ENCODE measurements around the gene POLD1. TPM values are rescaled to one million over a fixed set of nuclear protein-coding genes. Genes with fewer than 3 reads are reported as not detected.

The POLD1 gene
- total and polyA plus RNA-seq, 4 experiments from 2014 or later: 29.3 to 41.1 (median 35.6) TPM

GRCh38 chr19:50457300-50457699 is 73.2 kb downstream of the POLD1 start:
- no peak overlapping the region for H3K4me3 ChIP-seq (ENCODE audit: low read length in 2 of 2)
- Mint-ChIP-seq H3K27me3 (peaks cover 10 to 24% of the 10 kb centered on the region in 2 donors), H3K36me3 (no peaks in the 10 kb centered on the region), H3K4me1 (peaks cover 3 to 6% (median 4%) of the 10 kb centered on the region in 4 donors), H3K9me3 (no peaks in the 10 kb centered on the region), H3K4me3 (no peak overlapping the region), H3K27ac (no peak overlapping the region)
- H3K9me3 ChIP-seq (ENCODE audit: control insufficient read depth in 1 of 2, low read length in 2 of 2): no peaks in the 10 kb centered on the region
- H3K36me3 ChIP-seq (ENCODE audit: insufficient read depth, low read length): no peaks in the 10 kb centered on the region
- intact Hi-C loops (cut with micrococcal nuclease): no loop called here
- no peak overlapping the region for H3K27ac ChIP-seq (ENCODE audit: low read depth, low read length)
- CTCF ChIA-PET (ENCODE audit: partially characterized antibody): no interaction called here
- no peaks in the 10 kb centered on the region for H3K4me1 ChIP-seq (ENCODE audit: insufficient read depth, low read length)
- POLR2A ChIA-PET (ENCODE audit: partially characterized antibody): no interaction called here
- no peak for DNase-seq
- peaks cover 2% of the 10 kb centered on the region for H3K27me3 ChIP-seq (ENCODE audit: insufficient read depth, low read length)

- H3K4me3 Mint-ChIP-seq: no peak overlapping the region
- H3K27ac ChIP-seq (ENCODE audit: low read depth, low read length): no peak overlapping the region
- DNase-seq: no peak
- H3K4me3 ChIP-seq (ENCODE audit: low read length in 2 of 2): no peak overlapping the region
- intact Hi-C loops (cut with micrococcal nuclease): no loop called here
- POLR2A ChIA-PET (ENCODE audit: partially characterized antibody): no interaction called here
- peaks cover 2% of the 10 kb centered on the region for H3K27me3 ChIP-seq (ENCODE audit: insufficient read depth, low read length)
- H3K27me3 Mint-ChIP-seq: peaks cover 10 to 26% of the 10 kb centered on the region in 2 donors
- no peak overlapping the region for H3K27ac Mint-ChIP-seq
- H3K4me1 ChIP-seq (ENCODE audit: insufficient read depth, low read length): no peaks in the 10 kb centered on the region
- CTCF ChIA-PET (ENCODE audit: partially characterized antibody): no interaction called here
- H3K4me1 Mint-ChIP-seq: peaks cover 3 to 6% (median 4%) of the 10 kb centered on the region in 4 donors
- no peaks in the 10 kb centered on the region for H3K36me3 Mint-ChIP-seq
- no peaks in the 10 kb centered on the region for H3K9me3 Mint-ChIP-seq
- no peaks in the 10 kb centered on the region for H3K9me3 ChIP-seq (ENCODE audit: control insufficient read depth in 1 of 2, low read length in 2 of 2)
- H3K36me3 ChIP-seq (ENCODE audit: insufficient read depth, low read length): no peaks in the 10 kb centered on the region
Observed at GRCh38 chr19:50458396-50459066, 74.4 kb downstream of the POLD1 start.

GRCh38 chr19:50459067-50459456 is 74.9 kb downstream of the POLD1 start:
- Histone ChIP-seq H3K27me3 (ENCODE audit: insufficient read depth, low read length) (peaks cover 2% of the 10 kb centered on the region), H3K36me3 (ENCODE audit: insufficient read depth, low read length) (no peaks in the 10 kb centered on the region), H3K4me1 (ENCODE audit: insufficient read depth, low read length) (no peaks in the 10 kb centered on the region), H3K9me3 (ENCODE audit: control insufficient read depth in 1 of 2, low read length in 2 of 2) (no peaks in the 10 kb centered on the region), H3K27ac (ENCODE audit: low read depth, low read length) (no peak overlapping the region), H3K4me3 (ENCODE audit: low read length in 2 of 2) (no peak overlapping the region)
- Mint-ChIP-seq H3K4me1 (peaks cover 3 to 6% (median 4%) of the 10 kb centered on the region in 4 donors), H3K27me3 (peaks cover 10 to 26% of the 10 kb centered on the region in 2 donors), H3K27ac (no peak overlapping the region), H3K36me3 (no peaks in the 10 kb centered on the region), H3K4me3 (no peak overlapping the region), H3K9me3 (no peaks in the 10 kb centered on the region)
- intact Hi-C loops (cut with micrococcal nuclease): no loop called here
- no peak for DNase-seq
- ChIA-PET CTCF (ENCODE audit: partially characterized antibody) (no interaction called here), POLR2A (ENCODE audit: partially characterized antibody) (no interaction called here)

GRCh38 chr19:50459638-50460037 is 75.5 kb downstream of the POLD1 start:
- H3K4me3 Mint-ChIP-seq: no peak overlapping the region
- ChIA-PET POLR2A (ENCODE audit: partially characterized antibody) (interaction anchor here (1.0 kb wide), 1 partner anchor 91 kb away, joined by 3 read pairs; no protein-coding TSS in a partner anchor), CTCF (ENCODE audit: partially characterized antibody) (interaction anchor here (1.5 to 1.6 kb wide), 2 partner anchors 14 to 19 kb away, joined by 5 to 7 read pairs; no protein-coding TSS in a partner anchor)
- no peak for DNase-seq
- H3K27ac Mint-ChIP-seq: no peak overlapping the region
- Histone ChIP-seq H3K27me3 (ENCODE audit: insufficient read depth, low read length) (peaks cover 2% of the 10 kb centered on the region), H3K36me3 (ENCODE audit: insufficient read depth, low read length) (no peaks in the 10 kb centered on the region), H3K27ac (ENCODE audit: low read depth, low read length) (no peak overlapping the region), H3K9me3 (ENCODE audit: control insufficient read depth in 1 of 2, low read length in 2 of 2) (no peaks in the 10 kb centered on the region), H3K4me3 (ENCODE audit: low read length in 2 of 2) (no peak overlapping the region), H3K4me1 (ENCODE audit: insufficient read depth, low read length) (no peaks in the 10 kb centered on the region)
- no peaks in the 10 kb centered on the region for H3K36me3 Mint-ChIP-seq
- peaks cover 10 to 26% of the 10 kb centered on the region in 2 donors for H3K27me3 Mint-ChIP-seq
- intact Hi-C loops (cut with micrococcal nuclease): no loop called here
- peaks cover 3 to 6% (median 4%) of the 10 kb centered on the region in 4 donors for H3K4me1 Mint-ChIP-seq
- no peaks in the 10 kb centered on the region for H3K9me3 Mint-ChIP-seq

- no peak for DNase-seq
- Histone ChIP-seq H3K27me3 (ENCODE audit: insufficient read depth, low read length) (peaks cover 2% of the 10 kb centered on the region), H3K4me1 (ENCODE audit: insufficient read depth, low read length) (no peaks in the 10 kb centered on the region), H3K9me3 (ENCODE audit: control insufficient read depth in 1 of 2, low read length in 2 of 2) (no peaks in the 10 kb centered on the region), H3K36me3 (ENCODE audit: insufficient read depth, low read length) (no peaks in the 10 kb centered on the region), H3K4me3 (ENCODE audit: low read length in 2 of 2) (no peak overlapping the region), H3K27ac (ENCODE audit: low read depth, low read length) (no peak overlapping the region)
- Mint-ChIP-seq H3K27me3 (peaks cover 7 to 25% of the 10 kb centered on the region in 2 donors), H3K27ac (no peak overlapping the region), H3K36me3 (no peaks in the 10 kb centered on the region), H3K9me3 (no peaks in the 10 kb centered on the region), H3K4me1 (peaks cover 3 to 6% (median 4%) of the 10 kb centered on the region in 4 donors), H3K4me3 (no peak overlapping the region)
- intact Hi-C loops (cut with micrococcal nuclease): no loop called here
- POLR2A ChIA-PET (ENCODE audit: partially characterized antibody): interaction anchor here (1.0 to 1.9 kb wide), 2 partner anchors 92 to 103 kb away, joined by 3 to 9 read pairs; no protein-coding TSS in a partner anchor
- CTCF ChIA-PET (ENCODE audit: partially characterized antibody): interaction anchor here (0.6 to 1.9 kb wide), 10 partner anchors 14 to 103 kb away, joined by 3 to 19 read pairs (median 5); partner anchors contain the start of gene NAPSA
Observed at GRCh38 chr19:50460161-50460765, 76.1 kb downstream of the POLD1 start.

- no peaks in the 10 kb centered on the region for H3K36me3 ChIP-seq (ENCODE audit: insufficient read depth, low read length)
- no peak overlapping the region for H3K4me3 Mint-ChIP-seq
- peaks cover 5 to 18% of the 10 kb centered on the region in 2 donors for H3K27me3 Mint-ChIP-seq
- CTCF ChIA-PET (ENCODE audit: partially characterized antibody): interaction anchor here (0.7 to 1.9 kb wide), 11 partner anchors 13 to 104 kb away, joined by 3 to 19 read pairs (median 5); partner anchors contain the start of gene NAPSA
- H3K9me3 Mint-ChIP-seq: no peaks in the 10 kb centered on the region
- DNase-seq: peak in 4 of 5 donors; percentile 37 to 51 (median 46)
- POLR2A ChIA-PET (ENCODE audit: partially characterized antibody): interaction anchor here (1.9 kb wide), 1 partner anchor 104 kb away, joined by 9 read pairs; no protein-coding TSS in a partner anchor
- peaks cover 2% of the 10 kb centered on the region for H3K27me3 ChIP-seq (ENCODE audit: insufficient read depth, low read length)
- H3K9me3 ChIP-seq (ENCODE audit: control insufficient read depth in 1 of 2, low read length in 2 of 2): no peaks in the 10 kb centered on the region
- no peaks in the 10 kb centered on the region for H3K36me3 Mint-ChIP-seq
- intact Hi-C loops (cut with micrococcal nuclease): loop anchor here (1.0 kb wide), 2 partner anchors 93 to 104 kb away; no protein-coding TSS in a partner anchor
- H3K27ac Mint-ChIP-seq: peak overlapping the region in 1 of 7 donors; percentile 63
- H3K4me3 ChIP-seq (ENCODE audit: low read length in 2 of 2): no peak overlapping the region
- peaks cover 3 to 6% (median 4%) of the 10 kb centered on the region in 4 donors for H3K4me1 Mint-ChIP-seq
- no peaks in the 10 kb centered on the region for H3K4me1 ChIP-seq (ENCODE audit: insufficient read depth, low read length)
- H3K27ac ChIP-seq (ENCODE audit: low read depth, low read length): no peak overlapping the region
Observed at GRCh38 chr19:50461066-50461875, 77.1 kb downstream of the POLD1 start.

All from CD4-positive, alpha-beta memory T cell (primary cell).